HG03095 (cell line): ENCODE data around the gene ATR.
"Not testable (repeated sequence)": the region's sequence is repeated elsewhere in the genome, so short reads cannot be mapped to it uniquely, and the experiment has no call there.

Source experiments
- ATAC-seq: cut with Tn5 transposase; IDR thresholded peaks from one replicate; pipeline ENCODE4 v1.9.1; 2021; ENCODE audit warnings: moderate library complexity; ENCODE audit not compliant: unreplicated experiment

The ATR gene

GRCh38 chr3:142450881-142451280, 127.7 kb downstream of the ATR start:
- no peak for ATAC-seq

- ATAC-seq, result no peak
These were observed 128.3 kb downstream of the ATR start for GRCh38 chr3:142450189-142450588.

- peak; percentile 81 for ATAC-seq
These were observed 130.4 kb downstream of the ATR start, which contains the start of gene XRN1 for GRCh38 chr3:142447852-142448823. Gene XRN1, minus strand, starts transcription at chr3:142448037. Its CDS starts 93 bp downstream, at chr3:142447944.

- ATAC-seq, result peak; percentile 23
These were observed 131.2 kb downstream of the ATR start for GRCh38 chr3:142447301-142447851.

- ATAC-seq, result peak; percentile 55
These were observed 132.7 kb downstream of the ATR start for GRCh38 chr3:142445816-142446254.

GRCh38 chr3:142444343-142444742, 134.2 kb downstream of the ATR start:
- ATAC-seq, result no peak

- ATAC-seq, result not testable (repeated sequence)
These were observed 135.5 kb downstream of the ATR start for GRCh38 chr3:142443060-142443459.

GRCh38 chr3:142439499-142440220, 138.9 kb downstream of the ATR start:
- ATAC-seq, result not testable (repeated sequence)

- not testable (repeated sequence) for ATAC-seq
These were observed 140.4 kb downstream of the ATR start for GRCh38 chr3:142438096-142438495.

- no peak for ATAC-seq
These were observed 141.5 kb downstream of the ATR start for GRCh38 chr3:142436951-142437585.

GRCh38 chr3:142434503-142434902, 144.0 kb downstream of the ATR start:
- no peak for ATAC-seq

GRCh38 chr3:142433110-142433509, 145.4 kb downstream of the ATR start:
- no peak for ATAC-seq

- ATAC-seq, result no peak
These were observed 149.0 kb downstream of the ATR start for GRCh38 chr3:142429582-142429981.

GRCh38 chr3:142424754-142425153, 153.8 kb downstream of the ATR start:
- no peak for ATAC-seq

- no peak for ATAC-seq
These were observed 159.5 kb downstream of the ATR start for GRCh38 chr3:142418926-142419592.

- ATAC-seq, result no peak
These were observed 161.2 kb downstream of the ATR start for GRCh38 chr3:142417302-142417701.

- ATAC-seq, result not testable (repeated sequence)
These were observed 178.0 kb downstream of the ATR start for GRCh38 chr3:142400537-142400936.
